GDM1 (cell line): ENCODE measurements around the gene TEX13C.
"Not testable (repeated sequence)": the region's sequence is repeated elsewhere in the genome, so short reads cannot be mapped to it uniquely, and the experiment has no call there.

Source experiments
- DNase-seq: peaks from one replicate; lab custom pipeline; 2025; lab: John Stamatoyannopoulos, UW

TEX13C gene

DNA sequence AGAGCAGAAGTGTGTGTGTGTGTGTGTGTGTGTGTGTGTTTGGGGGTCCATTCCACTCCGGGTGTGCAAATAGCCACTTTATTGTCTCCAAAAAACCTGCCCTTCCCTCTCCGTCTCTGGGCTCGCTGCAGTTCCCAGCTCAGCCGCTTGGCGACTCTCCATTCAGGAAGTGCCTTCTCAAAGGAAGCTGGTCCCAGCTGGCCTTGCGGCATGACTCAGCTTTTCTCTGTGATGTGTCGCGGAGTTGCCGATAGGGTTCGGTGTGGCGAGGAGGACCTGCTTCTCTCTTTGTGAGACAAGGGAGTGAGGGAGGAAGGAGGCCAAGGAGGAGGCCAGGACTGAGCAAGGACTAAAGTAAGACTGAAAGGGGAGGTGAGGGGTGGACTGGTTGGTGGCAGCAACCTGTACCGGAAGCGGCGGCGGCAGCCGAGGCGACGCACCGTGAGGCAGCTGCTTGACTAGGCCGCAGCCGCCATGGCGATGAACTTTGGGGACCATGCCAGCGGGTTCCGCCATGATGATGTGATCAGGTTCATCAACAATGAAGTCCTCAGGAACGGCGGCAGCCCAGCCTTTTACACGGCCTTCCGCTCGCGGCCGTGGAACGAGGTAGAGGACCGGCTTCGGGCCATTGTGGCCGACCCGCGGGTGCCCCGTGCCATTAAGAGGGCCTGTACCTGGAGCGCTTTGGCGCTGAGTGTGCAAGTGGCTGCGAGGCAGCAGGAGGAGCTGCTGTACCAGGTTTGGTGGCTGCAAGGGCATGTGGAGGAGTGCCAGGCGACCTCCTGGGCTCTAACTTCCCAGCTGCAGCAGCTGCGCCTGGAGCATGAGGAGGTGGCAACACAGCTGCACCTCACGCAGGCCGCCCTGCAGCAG is at the start of gene TEX13C:
TEX13C (plus strand) TSS at position 226 of the 876 bp plus-strand sequence; CDS start at position 475, 249 bp downstream.
- no peak for DNase-seq

DNA sequence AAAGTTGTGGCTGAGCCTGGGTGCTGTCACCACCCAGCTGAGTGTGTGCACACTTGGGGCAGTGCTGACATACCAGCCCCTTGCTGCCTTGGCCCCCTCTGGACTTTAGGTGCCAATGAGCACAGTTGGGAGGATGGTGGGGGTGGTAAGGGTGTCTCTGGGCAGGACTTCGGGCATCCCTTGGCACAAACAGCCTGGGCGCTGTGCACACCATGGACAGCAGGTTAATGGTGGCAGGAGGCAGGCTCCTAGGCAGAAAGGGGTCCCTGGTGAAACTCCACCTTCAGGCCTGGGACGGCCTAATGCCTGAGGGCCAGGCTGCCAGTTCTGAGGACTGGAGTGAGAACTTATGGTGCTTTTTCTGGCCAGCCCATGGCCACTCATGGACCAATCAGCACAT is 32.4 kb upstream of the TEX13C start:
- DNase-seq, result no peak

DNA sequence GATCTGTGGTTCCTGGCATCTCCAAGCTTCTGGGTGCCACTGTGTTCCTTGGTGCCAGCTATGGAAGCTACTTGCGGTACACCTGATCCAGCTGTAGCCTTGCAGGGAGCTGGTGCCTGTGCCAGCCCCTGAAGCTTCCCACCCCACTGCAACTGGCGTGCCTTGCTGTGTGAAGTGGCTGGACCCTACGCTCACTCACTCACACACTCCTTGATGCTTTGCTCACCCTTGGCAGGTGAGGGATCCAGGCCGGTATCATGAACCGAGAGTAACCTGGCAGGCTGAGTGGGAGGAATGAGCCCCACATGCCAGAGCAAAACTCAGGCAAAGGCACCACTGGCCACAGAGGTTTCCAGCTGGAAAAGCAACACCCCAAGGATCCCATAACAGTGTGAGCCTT is 31.3 kb upstream of the TEX13C start:
- no peak for DNase-seq

DNA sequence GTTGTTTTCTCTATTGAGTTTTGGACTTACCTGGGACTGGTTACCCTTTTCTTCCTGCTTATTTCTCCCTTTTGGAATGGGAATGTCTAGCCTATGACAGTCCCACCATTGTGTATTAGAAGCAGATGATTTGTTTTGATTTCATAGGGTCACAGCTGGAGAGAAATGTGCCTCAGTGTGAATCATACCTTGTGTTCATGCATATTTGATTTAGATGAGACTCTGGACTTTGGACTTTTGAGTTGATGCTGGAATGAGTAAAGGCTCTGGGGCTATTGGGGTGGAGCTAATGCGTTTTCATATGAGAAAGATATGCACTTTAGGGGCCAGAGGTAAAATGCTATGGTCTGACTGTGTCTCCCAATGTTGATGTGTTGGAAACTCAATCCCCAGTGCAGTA is 30.5 kb upstream of the TEX13C start:
- no peak for DNase-seq

DNA sequence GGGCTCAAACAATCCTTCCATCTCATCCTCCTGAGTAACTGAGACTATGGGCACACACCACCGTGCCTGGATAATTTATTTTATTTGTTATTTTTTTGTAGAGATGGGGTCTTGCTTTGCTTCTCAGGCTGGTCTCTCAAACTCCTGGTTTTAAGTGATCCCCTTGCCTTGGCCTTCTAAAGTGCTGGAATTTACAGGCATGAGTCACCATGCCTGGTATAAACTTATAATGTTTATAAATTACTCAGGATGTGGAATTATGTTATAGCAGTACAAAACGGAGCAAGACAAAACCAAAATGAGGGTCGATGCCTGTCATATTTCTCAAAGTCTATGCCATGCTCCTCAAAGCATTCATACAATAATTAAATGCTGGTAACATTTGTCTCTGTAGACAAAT is 29.8 kb upstream of the TEX13C start:
- DNase-seq, result no peak

DNA sequence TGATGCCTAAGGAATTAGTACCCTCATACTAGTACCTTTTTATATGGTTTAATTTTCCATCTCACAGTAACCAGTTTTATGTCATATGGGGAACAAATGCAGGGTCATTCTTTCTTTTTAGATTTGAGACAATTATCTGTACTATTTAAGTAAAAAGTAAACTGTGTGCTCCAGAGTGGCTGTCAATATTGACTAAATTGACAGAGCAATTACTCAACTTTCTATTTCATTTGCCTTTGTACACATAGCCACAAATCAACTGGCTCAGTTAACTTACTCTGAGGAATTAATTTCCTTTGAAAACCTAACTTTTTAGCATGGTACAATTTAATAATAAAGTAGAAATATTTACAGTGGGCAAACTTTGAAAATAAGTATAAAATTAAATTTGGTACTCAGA is 28.5 kb upstream of the TEX13C start:
- DNase-seq, result no peak

DNA sequence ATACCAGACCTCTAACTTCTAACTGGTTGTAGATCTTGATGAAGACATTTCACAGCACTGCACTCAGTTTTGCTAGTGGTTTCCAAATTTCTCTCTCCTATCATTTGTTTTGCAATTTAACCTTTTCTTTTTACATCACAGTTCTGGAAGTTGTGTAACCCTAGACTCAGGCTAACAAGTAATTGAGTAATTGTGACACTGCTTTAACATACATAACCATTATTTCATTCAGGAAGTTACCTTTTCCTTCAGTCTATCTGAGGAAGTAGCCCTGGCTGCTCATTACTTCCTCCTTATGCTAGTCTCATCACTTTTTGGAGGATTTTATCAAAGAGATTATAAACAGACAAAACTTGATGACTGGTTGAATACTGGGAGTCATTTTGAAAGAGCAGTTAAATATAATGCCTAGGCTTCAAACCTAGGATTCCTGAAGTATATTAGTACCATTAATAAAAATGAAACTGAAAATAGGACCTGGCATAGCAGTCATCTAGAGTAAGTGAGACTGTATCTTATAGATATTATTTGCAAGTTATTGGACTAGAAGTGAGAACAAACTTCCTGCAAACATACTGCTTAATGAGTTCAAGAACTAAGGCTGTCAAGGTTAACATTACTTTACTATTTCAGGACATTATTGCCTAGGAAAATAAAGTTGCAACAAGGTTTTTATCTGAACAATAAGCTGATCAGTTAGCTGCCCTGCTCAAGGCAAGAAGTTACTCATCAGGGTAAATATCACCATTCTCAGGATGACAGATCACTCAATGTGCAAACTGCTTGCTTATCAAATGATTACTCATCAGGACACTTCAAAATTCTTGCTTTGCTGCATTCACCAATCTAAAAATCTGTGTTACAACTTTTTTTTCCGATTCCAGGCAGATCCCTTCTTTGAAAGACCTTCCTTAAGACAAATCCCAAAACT is 25.6 kb upstream of the TEX13C start:
- DNase-seq, result no peak

DNA sequence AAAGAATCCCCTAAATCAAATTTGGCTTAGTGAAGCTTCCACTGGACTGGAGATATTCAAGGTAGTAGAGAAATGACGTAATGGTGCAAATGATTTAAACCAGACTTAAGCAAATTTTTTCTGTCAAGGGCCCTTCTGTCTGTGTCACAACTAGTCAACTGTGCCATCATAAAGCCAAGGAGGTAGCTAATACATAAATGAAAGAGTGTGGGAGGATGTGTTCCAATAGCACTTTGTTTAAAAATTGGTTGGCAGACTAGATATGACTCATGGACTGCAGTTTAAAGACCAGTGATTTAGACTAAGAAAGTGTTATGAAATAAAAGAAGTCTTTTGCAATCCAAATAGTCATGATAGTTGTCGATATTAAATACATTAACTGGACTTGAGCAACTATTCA is 24.3 kb upstream of the TEX13C start:
- no peak for DNase-seq

DNA sequence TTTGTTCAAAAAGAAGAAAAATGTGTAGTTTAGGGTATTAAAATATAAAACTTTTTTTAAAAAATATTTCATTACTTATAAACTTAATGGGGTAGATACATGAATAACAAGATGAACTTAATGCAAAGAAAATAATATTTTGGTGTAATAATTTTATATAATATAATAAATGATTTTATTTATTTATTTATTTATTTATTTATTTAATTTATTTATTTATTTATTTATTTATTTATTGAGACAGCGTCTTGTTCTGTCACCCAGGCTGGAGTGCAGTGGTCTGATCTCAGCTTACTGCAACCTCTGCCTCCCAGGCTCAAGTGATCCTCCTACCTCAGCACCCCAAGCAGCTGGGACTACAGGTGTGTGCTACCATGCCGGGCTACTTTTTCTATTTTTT is 20.8 kb upstream of the TEX13C start:
- DNase-seq, result no peak

DNA sequence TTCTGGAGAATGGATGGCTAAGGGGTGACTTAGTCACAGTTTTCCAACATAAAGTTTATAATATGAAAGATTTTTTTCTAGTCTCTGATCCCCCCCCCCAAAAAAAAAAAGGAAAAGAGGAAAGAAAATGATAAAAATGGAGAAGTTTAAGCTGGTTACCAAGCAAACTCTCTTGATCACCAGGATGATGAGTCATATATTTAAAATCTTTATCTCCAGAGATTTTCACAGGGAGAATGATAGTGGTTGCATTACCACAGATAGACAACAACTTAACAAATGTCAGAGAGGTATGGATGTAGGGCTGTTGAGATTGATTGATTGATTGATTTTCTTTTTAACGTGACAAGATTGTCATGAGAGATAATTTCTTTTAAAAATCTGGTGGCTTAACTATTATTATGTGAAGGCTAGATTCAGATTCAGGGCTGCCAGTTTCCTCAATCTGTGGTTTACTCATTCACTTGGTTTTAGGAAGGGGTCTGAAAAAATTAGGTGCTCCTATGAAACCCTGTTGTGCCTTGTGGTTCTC is 13.3 kb upstream of the TEX13C start:
- DNase-seq, result no peak

DNA sequence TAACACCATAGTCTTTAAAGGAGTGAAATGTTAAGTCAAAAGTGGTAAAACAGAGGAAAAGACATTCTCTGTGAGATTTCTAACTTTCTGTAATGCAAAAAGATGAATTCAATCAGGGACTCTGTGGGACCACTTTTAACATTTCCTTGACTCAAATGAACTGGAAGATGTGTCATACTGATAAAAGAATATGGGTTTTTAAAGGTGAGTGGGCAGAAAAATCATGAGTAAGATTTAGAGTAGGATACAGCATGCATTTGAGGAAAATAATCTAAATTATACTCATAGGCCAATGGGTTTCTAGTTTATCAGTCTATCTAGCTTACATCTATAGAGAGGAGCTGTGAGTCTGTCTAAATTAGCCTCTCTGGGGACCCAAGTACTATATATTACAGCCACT is 11.0 kb upstream of the TEX13C start:
- DNase-seq, result no peak

DNA sequence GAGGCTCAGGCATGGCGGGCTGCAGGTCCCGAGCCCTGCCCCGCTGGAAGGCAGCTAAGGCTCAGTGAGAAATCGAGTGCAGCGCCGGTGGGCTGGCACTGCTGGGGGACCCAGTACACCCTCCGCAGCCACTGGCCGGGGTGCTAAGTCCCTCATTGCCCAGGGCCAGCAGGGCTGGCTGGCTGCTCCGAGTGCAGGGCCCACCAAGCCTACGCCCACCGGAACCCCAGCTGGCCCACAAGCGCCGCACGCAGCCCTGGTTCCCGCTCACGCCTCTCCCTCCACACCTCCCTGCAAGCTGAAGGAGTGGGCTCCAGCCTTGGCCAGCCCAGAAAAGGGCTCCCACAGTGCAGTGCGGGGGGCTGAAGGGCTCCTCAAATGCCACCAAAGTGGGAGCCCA is 505 bp upstream of the TEX13C start:
- not testable (repeated sequence) for DNase-seq

DNA sequence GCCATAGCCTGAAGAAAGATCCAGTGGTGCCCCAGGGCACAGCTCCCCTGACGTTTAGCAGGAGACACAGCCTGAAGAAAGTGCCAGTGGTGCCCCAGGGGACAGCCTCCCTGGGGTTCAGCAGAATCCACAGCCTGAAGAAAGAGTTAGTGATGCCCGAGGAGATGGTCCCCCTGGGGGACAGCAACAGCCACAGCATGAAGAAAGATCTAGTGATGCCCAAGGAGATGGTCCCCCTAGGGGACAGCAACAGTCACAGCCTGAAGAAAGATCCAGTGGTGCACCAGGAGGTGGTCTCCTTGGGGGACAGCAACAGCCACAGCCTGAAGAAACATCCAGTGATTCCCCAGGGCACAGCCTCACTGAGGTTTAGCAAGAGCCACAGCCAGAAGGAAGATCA is 2.8 kb downstream of the TEX13C start:
- DNase-seq, result no peak

DNA sequence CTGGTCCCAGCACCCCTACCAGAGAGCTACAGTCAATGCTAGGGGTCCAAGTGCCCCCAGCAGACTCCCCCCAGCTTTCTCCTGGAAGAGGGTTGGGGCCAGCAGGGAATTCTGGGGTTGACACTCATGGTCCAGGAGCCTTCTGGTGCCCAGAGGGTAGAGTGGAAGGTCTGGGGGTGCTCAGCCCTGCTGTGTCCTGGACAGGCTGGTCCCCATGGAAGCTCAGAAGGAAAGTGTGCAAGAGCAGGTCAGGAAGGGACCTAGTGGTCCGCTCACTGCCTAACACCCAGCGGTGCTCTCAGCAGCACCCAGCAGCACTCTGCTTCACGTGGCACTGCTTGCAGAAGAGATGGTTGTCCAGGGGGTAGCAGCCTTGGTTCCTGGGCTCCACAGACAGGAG is 6.9 kb downstream of the TEX13C start:
- no peak for DNase-seq

DNA sequence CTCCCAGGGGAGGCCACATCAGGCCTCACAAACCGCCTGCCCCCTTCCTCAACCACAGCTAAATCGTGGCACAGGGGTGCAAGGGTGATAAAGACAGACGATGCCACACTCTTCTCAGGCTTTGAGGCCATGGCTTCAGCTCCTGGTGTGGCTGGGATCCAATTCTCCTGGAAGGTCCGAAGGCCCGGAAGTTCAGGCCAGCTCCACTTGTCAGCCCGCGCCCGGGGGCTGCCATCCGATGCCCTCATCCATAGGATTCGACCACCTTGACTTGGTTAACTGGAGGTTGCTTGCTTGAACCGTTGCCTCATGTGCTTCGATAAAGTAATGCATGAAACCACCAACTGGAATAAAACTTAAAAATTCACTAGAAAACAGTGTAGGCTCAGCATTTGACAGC is 8.2 kb downstream of the TEX13C start:
- no peak for DNase-seq

DNA sequence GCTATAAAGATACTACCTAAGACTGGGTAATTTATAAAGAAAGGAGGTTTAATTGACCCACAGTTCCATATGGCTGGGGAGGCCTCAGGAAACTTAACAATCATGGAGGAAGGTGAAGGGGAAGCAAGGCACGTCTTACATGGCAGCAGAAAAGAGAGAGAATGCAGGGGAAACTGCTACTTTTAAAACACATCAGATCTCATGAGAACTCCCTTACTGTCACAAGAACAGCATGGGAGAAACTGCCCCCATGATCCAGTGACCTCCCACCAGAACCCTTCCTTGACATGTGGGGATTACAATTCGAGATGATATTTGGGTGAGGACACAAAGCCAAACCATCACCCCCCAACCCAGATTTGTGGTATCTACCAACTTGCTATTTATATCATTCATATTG is 13.9 kb downstream of the TEX13C start:
- DNase-seq, result no peak

DNA sequence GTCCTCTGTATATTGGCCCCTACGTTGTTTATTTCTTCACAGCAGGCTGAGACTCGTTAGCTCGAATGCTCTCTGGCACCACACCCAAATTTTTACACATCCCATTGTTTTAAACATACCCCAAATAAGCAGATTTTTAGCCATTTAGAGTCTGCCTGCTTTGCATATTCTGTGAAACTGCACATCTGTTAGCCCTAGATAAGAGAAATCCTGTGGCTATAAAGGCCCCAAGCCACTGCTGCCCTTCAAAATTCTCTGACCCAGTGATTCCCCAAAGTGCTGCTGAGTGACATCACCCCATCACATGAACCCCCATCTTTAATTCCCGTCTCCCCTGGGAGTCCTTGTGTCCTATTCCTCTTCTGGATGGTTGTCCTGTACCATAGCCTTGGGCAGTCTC is 20.8 kb downstream of the TEX13C start:
- DNase-seq, result no peak

DNA sequence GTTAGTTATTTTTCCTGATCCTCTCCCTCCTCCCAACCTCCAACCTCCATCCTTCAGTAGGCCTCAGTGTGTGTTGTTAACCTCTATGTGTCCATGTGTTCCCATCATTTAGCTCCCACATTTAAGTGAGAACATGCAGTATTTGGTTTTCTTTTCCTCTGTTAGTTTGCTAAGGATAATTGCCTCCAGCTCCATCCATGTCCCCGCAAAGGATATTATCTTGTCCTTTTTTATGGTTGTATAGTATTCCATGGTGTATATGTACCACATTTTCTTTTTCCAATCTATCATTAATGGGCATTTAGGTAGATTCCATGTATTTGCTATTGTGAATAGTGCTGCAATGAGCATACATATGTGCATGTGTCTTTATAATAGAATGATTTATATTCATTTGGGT is 54.5 kb downstream of the TEX13C start:
- DNase-seq, result no peak
